ENCODE measurements around the gene MAP1S. TPM values are rescaled to one million over a fixed set of nuclear protein-coding genes. Genes with fewer than 3 reads are reported as not detected.

MAP1S gene
- total RNA-seq, 6 experiments from 2014 or later, result 11.1 to 31.3 (median 14.9) TPM

DNA sequence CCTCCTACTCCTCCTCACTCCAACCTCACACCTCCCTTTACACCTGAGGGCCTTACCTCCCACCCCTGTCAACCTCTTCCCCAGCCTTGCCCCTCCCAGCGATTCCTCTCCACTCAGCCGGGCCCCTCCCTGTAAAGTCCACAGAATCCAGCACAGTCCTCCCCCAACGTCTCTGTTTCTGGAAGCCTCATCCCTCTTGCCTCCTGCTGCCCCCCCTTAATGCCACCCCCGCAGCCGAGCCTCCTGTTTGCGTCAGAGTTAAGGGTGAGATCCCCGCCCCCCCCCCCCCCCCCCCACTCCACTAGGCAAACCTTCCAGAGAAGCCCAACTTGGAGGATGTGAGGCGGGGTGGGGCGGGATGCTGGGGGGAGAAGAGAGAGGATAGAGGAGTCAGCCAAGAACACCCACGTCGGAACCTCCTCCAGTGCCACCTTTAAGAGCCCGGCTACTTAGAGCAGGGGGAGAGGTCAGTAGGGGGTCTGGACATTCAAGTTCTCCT is 33.2 kb upstream of the MAP1S start:
- intact Hi-C loops (cut with DNase I), result no loop called here
- WGBS (ENCODE audit: insufficient coverage, low coverage, low lambda C conversion rate, missing lambda C conversion rate), result 4% methylated on average over 8 of the region's 12 CpGs
- ATAC-seq (peak in 3 of 4 donors; percentile 11 to 63 (median 28)), DNase-seq (no peak)
- H3K36me3 ChIP-seq, result no peaks in the 10 kb centered on the region
- H3K9me3 ChIP-seq, result no peaks in the 10 kb centered on the region
- no peaks in the 10 kb centered on the region for H3K4me1 ChIP-seq
- H3K4me3 ChIP-seq, result no peak overlapping the region
- no peak for TF ChIP-seq POLR2A (IDR thresholded peaks at IDR 0.05)
- no peak for TF ChIP-seq CTCF (IDR thresholded peaks at IDR 0.05)
- H3K27me3 ChIP-seq, result peaks cover 0 to 11% of the 10 kb centered on the region in 2 donors
- H3K27ac ChIP-seq, result no peak overlapping the region

- no peaks in the 10 kb centered on the region for H3K9me3 ChIP-seq
- DNase-seq (peak in 1 of 3 donors; percentile 56), ATAC-seq (peak; percentile 43 to 70 (median 52))
- H3K27me3 ChIP-seq, result peaks cover 0 to 11% of the 10 kb centered on the region in 2 donors
- WGBS (ENCODE audit: insufficient coverage, low coverage, low lambda C conversion rate, missing lambda C conversion rate), result 0% methylated on average over 16 of the region's 28 CpGs
- TF ChIP-seq CTCF (IDR thresholded peaks at IDR 0.05) (no peak), POLR2A (IDR thresholded peaks at IDR 0.05) (no peak)
- no peaks in the 10 kb centered on the region for H3K36me3 ChIP-seq
- intact Hi-C loops (cut with DNase I), result no loop called here
- no peak overlapping the region for H3K4me3 ChIP-seq
- no peak overlapping the region for H3K27ac ChIP-seq
- no peaks in the 10 kb centered on the region for H3K4me1 ChIP-seq
Measured at GRCh38 chr19:17686592-17687024, 32.7 kb upstream of the MAP1S start.

- 3% methylated on average over 13 of the region's 24 CpGs for WGBS (ENCODE audit: insufficient coverage, low coverage, low lambda C conversion rate, missing lambda C conversion rate)
Measured at GRCh38 chr19:17687141-17687856, 32.0 kb upstream of the MAP1S start.

More at GRCh38 chr19:17687141-17687856, 32.0 kb upstream of the MAP1S start:
- no peak overlapping the region for H3K27ac ChIP-seq
- ATAC-seq (no peak), DNase-seq (no peak)
- no peak overlapping the region for H3K4me3 ChIP-seq
- no peaks in the 10 kb centered on the region for H3K9me3 ChIP-seq
- H3K36me3 ChIP-seq, result no peaks in the 10 kb centered on the region
- intact Hi-C loops (cut with DNase I), result no loop called here
- H3K4me1 ChIP-seq, result no peaks in the 10 kb centered on the region
- H3K27me3 ChIP-seq, result peaks cover 0 to 11% of the 10 kb centered on the region in 2 donors
- TF ChIP-seq POLR2A (IDR thresholded peaks at IDR 0.05) (no peak), CTCF (IDR thresholded peaks at IDR 0.05) (no peak)

All from right lobe of liver (tissue), 6 donors.